ENCODE results near the gene CD9.

GRCh38 chr12:6202304-6202703 lies 2.1 kb downstream of the CD9 start:
- TF ChIP-seq POLR2A (IDR thresholded peaks at IDR 0.05; ENCODE audit: low read length) (no peak), GATA1 (IDR thresholded peaks at IDR 0.05; ENCODE audit: low read depth, low read length) (no peak)

Data from erythroblast (primary cell).